NCI-H2196 treated with DMSO at 0.1 percent for 48 hours (cell line): ENCODE results near the gene PLD6.
"Not testable (repeated sequence)": the region's sequence is repeated elsewhere in the genome, so short reads cannot be mapped to it uniquely, and the experiment has no call there.

Source experiments
- DNase-seq: peaks from one replicate; lab custom pipeline; 2025; ENCODE audit not compliant: unreplicated experiment; lab: John Stamatoyannopoulos, UW

PLD6 gene

DNA sequence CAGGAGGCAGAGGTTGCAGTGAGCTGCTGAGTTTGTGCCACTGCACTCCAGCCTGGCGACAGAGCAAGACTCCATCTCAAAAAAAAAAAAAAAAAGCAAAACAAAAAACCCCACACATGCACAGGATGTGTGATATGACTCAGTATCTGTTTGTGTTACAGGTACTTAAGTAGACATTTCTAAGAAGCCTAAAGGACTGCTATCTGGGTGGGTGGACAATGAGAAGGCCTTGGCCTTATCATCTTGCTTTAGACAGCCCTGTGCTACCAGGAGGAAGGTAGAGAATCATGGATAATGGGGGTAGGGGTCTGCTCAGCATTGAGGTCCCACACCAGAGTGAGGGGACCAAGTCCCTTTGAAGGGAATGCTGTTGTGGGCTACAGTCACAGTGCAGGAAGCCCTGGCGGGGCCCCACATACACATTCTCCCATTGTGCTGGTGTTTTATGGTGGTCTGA lies 26.7 kb downstream of the PLD6 start:
- no peak for DNase-seq

- no peak for DNase-seq
Observed at GRCh38 chr17:17177176-17177575, 29.0 kb downstream of the PLD6 start.

GRCh38 chr17:17176341-17176740 lies 29.8 kb downstream of the PLD6 start:
- no peak for DNase-seq

GRCh38 chr17:17175917-17176316 lies 30.2 kb downstream of the PLD6 start:
- no peak for DNase-seq

- DNase-seq, result no peak
Observed at GRCh38 chr17:17175340-17175739, 30.8 kb downstream of the PLD6 start.

GRCh38 chr17:17173921-17174320 lies 32.2 kb downstream of the PLD6 start:
- no peak for DNase-seq

GRCh38 chr17:17172990-17173389 lies 33.1 kb downstream of the PLD6 start:
- no peak for DNase-seq

GRCh38 chr17:17172001-17172939 lies 33.9 kb downstream of the PLD6 start:
- no peak for DNase-seq

DNA sequence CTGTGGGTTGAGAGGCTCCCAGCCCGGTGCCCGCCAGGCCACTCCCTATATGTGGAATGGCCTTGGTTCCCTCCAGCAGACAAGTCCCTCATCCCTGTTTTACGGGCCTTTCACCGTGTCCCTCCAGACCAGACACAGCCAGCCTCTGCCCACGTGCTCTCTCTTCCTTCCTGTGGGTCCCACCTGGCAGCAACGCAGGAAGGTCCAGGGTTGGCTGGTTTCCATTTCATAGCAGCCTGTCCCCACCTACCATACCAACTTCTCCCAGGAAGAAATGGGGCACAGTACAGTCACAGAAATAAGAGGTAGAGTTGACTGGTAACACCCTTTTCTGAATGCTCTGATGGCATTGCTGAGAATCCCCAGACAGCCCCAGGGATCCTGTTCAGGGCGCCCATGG lies 34.9 kb downstream of the PLD6 start:
- DNase-seq, result no peak

- no peak for DNase-seq
Observed at GRCh38 chr17:17170346-17170985, 35.7 kb downstream of the PLD6 start.

DNA sequence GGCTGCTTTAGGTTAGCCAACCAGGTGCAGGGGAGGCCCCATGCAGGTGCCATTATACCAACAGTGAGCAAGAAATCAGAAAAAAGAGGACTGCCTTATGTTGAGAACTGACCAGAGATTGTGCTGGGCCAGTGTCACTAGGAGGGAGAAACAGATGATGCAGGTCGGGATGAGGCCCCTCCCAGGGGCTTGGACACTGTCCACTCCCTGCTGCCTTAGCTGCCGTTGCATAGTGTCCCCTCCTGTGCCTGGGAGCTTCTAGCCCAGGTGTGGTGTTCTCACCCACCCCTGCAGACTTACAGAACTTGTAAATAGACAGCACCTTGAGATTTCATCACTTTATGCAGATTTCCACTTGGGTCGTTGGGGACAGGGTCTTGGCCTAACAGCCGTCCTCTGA lies 36.7 kb downstream of the PLD6 start:
- no peak for DNase-seq

DNA sequence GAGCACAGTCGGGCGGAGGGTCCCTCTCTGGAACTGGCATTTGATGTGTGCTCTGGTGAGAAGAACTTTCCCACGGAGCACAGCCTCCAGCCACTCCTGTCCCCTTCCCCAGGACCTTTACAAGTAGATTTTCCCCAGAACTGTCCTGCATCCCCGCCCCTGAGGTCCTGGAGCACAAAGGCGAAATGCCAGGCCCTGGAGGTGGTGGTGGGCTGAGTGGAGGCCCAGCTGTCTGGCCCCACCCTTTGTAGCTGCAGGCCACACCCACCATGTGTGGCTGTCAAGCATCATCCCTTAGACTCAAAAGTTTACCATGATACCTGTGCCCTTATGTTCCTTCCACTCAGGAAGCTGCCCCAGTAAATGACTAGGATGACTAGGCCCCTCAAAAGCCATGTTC lies 37.7 kb downstream of the PLD6 start:
- no peak for DNase-seq

DNA sequence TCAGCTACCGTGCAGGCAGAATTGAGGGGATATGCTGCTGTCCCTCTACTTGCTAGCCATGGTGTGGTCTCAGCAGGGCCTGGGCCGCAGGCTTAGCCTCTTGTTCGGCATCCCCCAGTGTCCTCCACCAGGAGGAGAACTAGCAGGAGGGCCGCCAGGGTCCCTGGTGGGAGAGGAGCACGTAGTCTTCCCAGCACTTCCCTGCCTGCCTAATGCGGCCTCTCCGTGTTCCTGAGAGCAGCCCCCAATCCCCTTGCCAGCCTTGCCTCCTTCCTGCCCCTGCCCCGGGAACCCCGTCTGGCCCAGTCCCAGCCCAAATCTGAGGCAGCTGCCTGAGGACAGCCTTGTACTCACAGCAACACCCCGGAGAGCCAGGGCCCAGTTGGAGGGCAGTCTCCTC lies 38.1 kb downstream of the PLD6 start:
- DNase-seq, result no peak

- DNase-seq, result no peak
Observed at GRCh38 chr17:17167356-17167755, 38.8 kb downstream of the PLD6 start.

DNA sequence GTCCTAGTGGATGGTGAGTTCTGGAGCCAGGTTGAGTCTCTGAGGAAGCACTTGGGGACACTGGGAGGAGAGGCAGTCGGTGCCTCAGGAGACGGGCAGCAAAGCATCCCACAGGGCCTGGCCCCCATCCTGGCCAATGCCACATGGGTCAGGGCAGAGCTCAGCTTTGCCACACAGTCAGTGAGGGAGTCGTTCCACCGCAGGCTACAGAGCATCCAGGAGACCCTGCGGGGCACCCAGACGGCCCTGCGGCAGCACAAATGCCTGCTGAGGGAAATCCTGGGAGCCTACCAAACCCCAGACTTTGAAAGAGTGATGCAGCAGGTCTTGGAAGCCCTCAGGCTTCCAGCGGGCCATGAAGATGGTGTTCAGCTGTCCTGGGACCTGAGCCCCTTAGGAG lies 39.7 kb downstream of the PLD6 start:
- no peak for DNase-seq

DNA sequence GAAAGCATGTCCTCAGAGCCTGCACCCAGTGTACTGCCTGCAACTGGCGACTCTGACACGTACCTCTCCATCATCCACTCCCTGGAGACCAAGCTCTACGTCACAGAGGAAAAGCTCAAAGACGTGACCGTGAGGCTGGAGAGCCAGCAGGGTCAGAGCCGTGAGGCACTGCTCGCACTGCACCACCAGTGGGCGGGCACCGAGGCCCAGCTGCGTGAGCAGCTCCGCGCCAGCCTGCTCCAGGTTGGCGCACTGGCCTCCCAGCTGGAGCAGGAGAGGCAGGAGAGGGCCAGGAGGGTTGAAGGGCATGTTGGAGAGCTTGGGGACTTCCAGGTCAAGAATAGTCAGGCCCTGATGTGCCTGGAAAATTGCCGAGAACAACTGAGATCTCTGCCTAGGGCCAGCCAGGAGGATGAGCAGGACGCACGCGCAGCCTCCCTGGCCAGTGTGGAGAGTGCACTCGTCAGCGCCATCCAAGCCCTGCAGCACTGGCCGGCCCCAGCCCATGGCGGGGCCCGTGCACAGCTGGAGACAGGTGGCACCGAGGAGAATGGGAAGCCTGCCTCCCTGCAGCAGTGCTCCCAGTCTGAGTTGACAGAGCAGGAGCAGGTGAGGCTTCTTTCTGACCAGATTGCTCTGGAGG lies 40.3 kb downstream of the PLD6 start:
- DNase-seq, result no peak

GRCh38 chr17:17164676-17165075 lies 41.5 kb downstream of the PLD6 start:
- DNase-seq, result no peak

DNA sequence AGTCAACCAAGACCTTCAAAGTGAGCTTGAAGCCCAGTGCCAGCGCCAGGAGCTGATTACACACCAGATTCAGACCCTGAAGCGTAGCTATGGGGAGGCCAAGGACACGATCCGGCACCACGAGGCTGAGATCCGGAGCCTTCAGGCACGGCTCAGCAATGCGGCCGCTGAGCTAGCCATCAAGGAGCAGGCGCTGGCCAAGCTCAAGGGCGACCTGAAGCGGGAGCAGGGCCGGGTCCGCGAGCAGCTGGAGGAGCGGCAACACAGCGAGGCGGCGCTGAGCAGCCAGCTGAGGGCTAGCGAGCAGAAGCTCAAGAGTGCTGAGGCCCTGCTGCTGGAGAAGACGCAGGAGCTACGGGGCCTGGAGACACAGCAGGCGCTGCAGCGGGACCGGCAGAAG lies 42.0 kb downstream of the PLD6 start:
- DNase-seq, result no peak

- no peak for DNase-seq
Observed at GRCh38 chr17:17161759-17162158, 44.4 kb downstream of the PLD6 start.

GRCh38 chr17:17161121-17161520 lies 45.0 kb downstream of the PLD6 start:
- DNase-seq, result no peak

DNA sequence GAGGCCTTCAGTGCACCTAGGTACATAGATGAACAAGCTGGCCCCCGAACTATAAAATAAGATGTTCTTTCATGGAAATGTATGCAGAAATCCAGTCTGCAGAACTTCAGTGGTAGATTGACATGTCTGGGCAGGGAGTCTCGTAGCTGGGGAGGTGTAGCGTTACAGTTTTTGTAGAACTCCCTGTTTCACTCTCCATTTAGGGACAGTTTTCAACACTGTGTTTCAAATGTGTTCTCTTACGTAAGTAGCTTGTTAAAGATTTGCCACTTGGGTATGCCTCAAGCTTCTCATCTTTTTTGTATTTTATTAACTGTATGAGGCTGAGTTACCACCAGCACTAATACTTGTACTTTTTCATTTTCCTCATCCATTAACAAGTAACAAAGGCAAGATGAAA lies 46.6 kb downstream of the PLD6 start:
- DNase-seq, result no peak

DNA sequence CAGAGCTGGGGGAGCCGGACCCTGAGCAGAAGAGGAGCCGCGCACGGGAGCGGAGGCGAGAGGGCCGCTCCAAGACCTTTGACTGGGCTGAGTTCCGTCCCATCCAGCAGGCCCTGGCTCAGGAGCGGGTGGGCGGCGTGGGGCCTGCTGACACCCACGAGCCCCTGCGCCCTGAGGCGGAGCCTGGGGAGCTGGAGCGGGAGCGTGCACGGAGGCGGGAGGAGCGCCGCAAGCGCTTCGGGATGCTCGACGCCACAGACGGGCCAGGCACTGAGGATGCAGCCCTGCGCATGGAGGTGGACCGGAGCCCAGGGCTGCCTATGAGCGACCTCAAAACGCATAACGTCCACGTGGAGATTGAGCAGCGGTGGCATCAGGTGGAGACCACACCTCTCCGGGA lies 47.6 kb downstream of the PLD6 start:
- DNase-seq, result not testable (repeated sequence)
